ENCODE results near the gene DNAJC28.

Gene DNAJC28

GRCh38 chr21:33491373-33492102, at the start of gene DNAJC28:
TSS of gene DNAJC28 (minus strand) at chr21:33491716. CDS start at chr21:33489393, 2,323 bp downstream.
- H3K27ac ChIP-seq (ENCODE audit: low read depth, low read length): peak within 1 kb of the TSS; percentile 72
- no peaks in the 10 kb centered on the region for H3K4me1 ChIP-seq (ENCODE audit: control insufficient read depth, insufficient read depth, low read length)
- peak within 1 kb of the TSS; percentile 93 for H3K4me3 ChIP-seq (ENCODE audit: low read length)
- no peaks in the 10 kb centered on the region for H3K27me3 ChIP-seq (ENCODE audit: control insufficient read depth, insufficient read depth, low read length)
- H3K9ac ChIP-seq (ENCODE audit: low read length): peak within 1 kb of the TSS; percentile 69
- H3K36me3 ChIP-seq (ENCODE audit: control insufficient read depth, insufficient read depth, low read length): no peaks in the 10 kb centered on the region

DNA sequence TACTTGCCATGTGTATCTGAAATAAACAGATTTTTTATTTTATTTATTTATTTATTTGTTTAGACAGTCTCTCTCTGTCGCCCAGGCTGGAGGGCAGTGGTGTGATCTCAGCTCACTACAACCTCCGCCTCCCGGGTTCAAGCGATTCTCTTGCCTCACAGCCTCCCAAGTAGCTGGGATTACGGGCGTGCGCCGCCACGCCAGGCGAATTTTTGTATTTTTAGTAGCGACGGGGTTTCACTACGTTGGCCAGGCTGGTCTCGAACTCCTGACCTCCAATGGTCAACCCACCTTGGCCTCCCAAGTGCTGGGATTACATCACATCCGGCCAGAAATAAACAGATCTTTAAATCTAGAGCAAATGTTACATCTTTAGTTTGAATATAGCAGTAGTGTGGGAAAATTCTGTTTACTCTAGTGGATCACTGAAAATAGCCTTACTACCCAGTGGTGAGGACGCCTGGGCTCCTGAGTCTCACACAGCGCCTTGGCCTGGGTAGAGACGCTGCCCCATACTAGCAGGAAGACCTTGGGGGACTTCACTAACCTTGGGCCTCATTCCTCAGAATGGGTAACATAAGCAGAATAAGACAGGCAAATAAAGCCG, 49.7 kb upstream of the DNAJC28 start:
- Histone ChIP-seq H3K36me3 (ENCODE audit: control insufficient read depth, insufficient read depth, low read length) (peaks cover 12% of the 10 kb centered on the region), H3K9ac (ENCODE audit: low read length) (peak overlapping the region; percentile 39), H3K4me1 (ENCODE audit: control insufficient read depth, insufficient read depth, low read length) (peaks cover 10% of the 10 kb centered on the region), H3K27ac (ENCODE audit: low read depth, low read length) (peak overlapping the region; percentile 98), H3K27me3 (ENCODE audit: control insufficient read depth, insufficient read depth, low read length) (no peaks in the 10 kb centered on the region), H3K4me3 (ENCODE audit: low read length) (peak overlapping the region; percentile 79)

DNA sequence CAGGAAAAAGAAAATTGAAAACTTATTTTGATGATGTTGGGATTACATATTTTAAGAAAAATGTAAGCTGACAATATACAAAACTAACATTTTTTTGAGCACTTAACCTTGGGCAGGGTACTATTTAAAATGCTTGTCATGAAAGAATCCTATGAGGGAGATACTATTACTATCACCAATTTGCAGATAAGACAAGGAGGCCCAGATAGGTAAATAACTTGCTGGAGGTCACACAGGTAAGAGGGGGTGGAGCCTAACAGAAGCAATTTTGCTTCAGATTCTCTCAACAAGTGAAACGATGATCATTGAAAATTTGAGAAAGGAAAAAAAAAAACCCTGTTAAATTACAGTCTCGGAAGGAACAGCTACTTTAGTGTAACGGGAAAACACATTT, 49.2 kb upstream of the DNAJC28 start:
- H3K9ac ChIP-seq (ENCODE audit: low read length): no peak overlapping the region
- H3K36me3 ChIP-seq (ENCODE audit: control insufficient read depth, insufficient read depth, low read length): peaks cover 12% of the 10 kb centered on the region
- no peak overlapping the region for H3K27ac ChIP-seq (ENCODE audit: low read depth, low read length)
- H3K4me1 ChIP-seq (ENCODE audit: control insufficient read depth, insufficient read depth, low read length): peaks cover 10% of the 10 kb centered on the region
- H3K27me3 ChIP-seq (ENCODE audit: control insufficient read depth, insufficient read depth, low read length): no peaks in the 10 kb centered on the region
- no peak overlapping the region for H3K4me3 ChIP-seq (ENCODE audit: low read length)

DNA sequence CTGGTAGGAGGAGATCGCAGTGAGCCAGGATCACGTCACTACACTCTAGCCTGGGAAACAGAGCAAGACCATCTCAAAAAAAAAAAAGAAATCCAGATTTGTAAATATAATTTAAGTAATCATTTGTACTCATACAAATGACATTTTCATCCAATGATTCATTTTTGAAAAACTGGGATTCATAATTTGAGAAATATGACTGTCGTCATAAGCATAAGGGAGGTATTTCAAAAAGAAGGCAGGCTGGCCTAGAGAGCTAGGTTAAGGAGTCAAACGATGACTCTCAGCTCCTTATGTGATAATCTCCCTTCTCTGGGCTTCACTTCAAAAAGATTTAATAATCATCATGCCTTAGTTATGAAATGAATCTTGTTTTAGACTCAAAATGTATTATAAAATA, 48.1 kb upstream of the DNAJC28 start:
- peaks cover 6% of the 10 kb centered on the region for H3K4me1 ChIP-seq (ENCODE audit: control insufficient read depth, insufficient read depth, low read length)
- no peak overlapping the region for H3K27ac ChIP-seq (ENCODE audit: low read depth, low read length)
- H3K27me3 ChIP-seq (ENCODE audit: control insufficient read depth, insufficient read depth, low read length): no peaks in the 10 kb centered on the region
- H3K9ac ChIP-seq (ENCODE audit: low read length): no peak overlapping the region
- peaks cover 12% of the 10 kb centered on the region for H3K36me3 ChIP-seq (ENCODE audit: control insufficient read depth, insufficient read depth, low read length)
- H3K4me3 ChIP-seq (ENCODE audit: low read length): no peak overlapping the region

- H3K9ac ChIP-seq (ENCODE audit: low read length): no peak overlapping the region
- H3K4me1 ChIP-seq (ENCODE audit: control insufficient read depth, insufficient read depth, low read length): peaks cover 3% of the 10 kb centered on the region
- no peak overlapping the region for H3K4me3 ChIP-seq (ENCODE audit: low read length)
- no peak overlapping the region for H3K27ac ChIP-seq (ENCODE audit: low read depth, low read length)
- H3K27me3 ChIP-seq (ENCODE audit: control insufficient read depth, insufficient read depth, low read length): no peaks in the 10 kb centered on the region
- H3K36me3 ChIP-seq (ENCODE audit: control insufficient read depth, insufficient read depth, low read length): peaks cover 20% of the 10 kb centered on the region
Observed at GRCh38 chr21:33537212-33537611, 45.7 kb upstream of the DNAJC28 start.

DNA sequence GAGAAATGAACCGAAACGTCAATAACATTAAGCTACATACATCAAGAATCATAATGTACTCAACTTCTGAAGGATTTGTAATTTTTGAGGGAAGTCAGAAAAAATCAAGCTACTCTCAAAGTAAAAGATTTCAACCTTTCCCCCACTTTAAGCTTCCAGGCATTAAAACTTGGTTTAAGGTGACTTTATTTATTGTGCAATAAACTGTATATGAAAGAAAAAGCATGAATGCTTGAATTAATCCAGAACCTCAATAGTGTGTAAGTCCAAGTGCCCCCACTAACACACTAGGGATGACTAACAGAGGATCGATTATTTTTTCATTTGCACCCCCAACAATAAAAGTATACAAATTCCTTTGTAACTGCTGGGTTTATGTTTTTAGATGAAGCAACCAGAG, 39.5 kb upstream of the DNAJC28 start:
- no peak overlapping the region for H3K9ac ChIP-seq (ENCODE audit: low read length)
- H3K27me3 ChIP-seq (ENCODE audit: control insufficient read depth, insufficient read depth, low read length): no peaks in the 10 kb centered on the region
- H3K36me3 ChIP-seq (ENCODE audit: control insufficient read depth, insufficient read depth, low read length): peaks cover 18% of the 10 kb centered on the region
- no peak overlapping the region for H3K27ac ChIP-seq (ENCODE audit: low read depth, low read length)
- H3K4me3 ChIP-seq (ENCODE audit: low read length): no peak overlapping the region
- no peaks in the 10 kb centered on the region for H3K4me1 ChIP-seq (ENCODE audit: control insufficient read depth, insufficient read depth, low read length)

DNA sequence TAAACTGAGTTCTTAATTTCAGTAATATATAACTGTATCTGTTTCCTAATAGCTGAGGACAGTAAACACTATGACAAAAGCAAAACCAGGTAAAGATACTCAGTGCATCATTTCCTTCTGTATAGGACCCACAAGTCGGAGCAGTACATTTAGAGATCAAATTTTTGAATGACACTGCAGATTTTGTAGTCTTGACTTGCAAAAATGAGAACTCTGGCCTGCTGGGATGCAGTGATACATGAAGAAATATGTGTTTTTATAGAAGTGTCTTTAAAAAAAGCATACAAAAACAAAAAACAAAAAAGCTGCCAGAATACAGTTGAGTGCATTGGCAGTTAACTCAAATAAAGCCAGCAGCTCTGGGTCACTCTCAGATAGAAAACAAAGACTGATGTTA, 31.4 kb upstream of the DNAJC28 start:
- H3K9ac ChIP-seq (ENCODE audit: low read length): no peak overlapping the region
- peaks cover 16% of the 10 kb centered on the region for H3K36me3 ChIP-seq (ENCODE audit: control insufficient read depth, insufficient read depth, low read length)
- H3K27me3 ChIP-seq (ENCODE audit: control insufficient read depth, insufficient read depth, low read length): no peaks in the 10 kb centered on the region
- H3K27ac ChIP-seq (ENCODE audit: low read depth, low read length): no peak overlapping the region
- H3K4me3 ChIP-seq (ENCODE audit: low read length): no peak overlapping the region
- H3K4me1 ChIP-seq (ENCODE audit: control insufficient read depth, insufficient read depth, low read length): no peaks in the 10 kb centered on the region

DNA sequence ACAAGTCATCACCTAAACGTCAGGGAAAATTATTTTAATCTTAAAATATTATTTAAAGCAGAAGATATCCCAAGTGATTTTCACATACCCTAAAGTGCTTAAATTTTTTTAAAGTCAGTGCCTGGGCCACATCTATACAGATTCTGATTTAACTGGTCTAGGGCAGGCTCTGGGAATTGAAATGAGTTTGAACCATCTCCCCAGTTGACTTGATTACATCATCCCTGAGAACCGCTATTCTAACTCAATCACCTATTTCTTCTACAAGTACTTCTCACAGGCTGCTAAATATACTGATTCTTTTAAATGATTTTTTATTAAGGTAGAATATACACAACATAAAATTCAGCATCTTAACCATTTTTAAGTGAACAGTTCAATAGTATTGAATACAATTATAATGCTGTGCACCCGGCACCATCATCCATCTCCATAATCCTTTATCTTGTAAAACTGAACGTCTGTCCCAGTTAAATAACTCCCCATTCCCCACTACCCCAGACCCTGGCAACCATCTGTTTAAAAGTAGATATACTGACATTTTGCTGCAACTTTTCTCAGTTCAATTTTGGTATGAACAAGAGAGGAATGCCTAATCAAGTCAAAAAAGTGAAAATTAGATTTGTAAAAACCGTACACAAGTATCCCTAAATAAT, 30.9 kb upstream of the DNAJC28 start:
- Histone ChIP-seq H3K36me3 (ENCODE audit: control insufficient read depth, insufficient read depth, low read length) (peaks cover 15% of the 10 kb centered on the region), H3K4me1 (ENCODE audit: control insufficient read depth, insufficient read depth, low read length) (no peaks in the 10 kb centered on the region), H3K27me3 (ENCODE audit: control insufficient read depth, insufficient read depth, low read length) (no peaks in the 10 kb centered on the region), H3K27ac (ENCODE audit: low read depth, low read length) (no peak overlapping the region), H3K9ac (ENCODE audit: low read length) (no peak overlapping the region), H3K4me3 (ENCODE audit: low read length) (no peak overlapping the region)

DNA sequence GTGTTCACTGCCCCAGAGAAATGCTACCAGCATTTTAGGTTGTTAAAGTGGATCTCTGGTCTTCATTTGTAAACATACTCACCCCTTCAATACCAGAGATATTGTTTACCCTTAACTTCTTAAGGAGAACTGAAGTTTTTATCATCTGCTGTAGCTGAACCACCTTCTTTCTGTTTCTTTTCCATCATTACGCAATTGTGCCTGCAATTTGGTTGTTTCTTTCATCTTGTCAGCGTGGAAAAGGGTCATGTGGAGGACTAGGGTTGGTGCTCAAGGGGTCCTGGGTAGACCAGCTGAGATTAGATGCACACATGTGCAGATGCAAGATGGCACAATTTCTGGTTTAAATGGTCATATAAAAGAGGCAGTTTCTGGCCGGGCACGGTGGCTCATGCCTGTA, 27.4 kb upstream of the DNAJC28 start:
- Histone ChIP-seq H3K4me1 (ENCODE audit: control insufficient read depth, insufficient read depth, low read length) (no peaks in the 10 kb centered on the region), H3K9ac (ENCODE audit: low read length) (no peak overlapping the region), H3K36me3 (ENCODE audit: control insufficient read depth, insufficient read depth, low read length) (peaks cover 12% of the 10 kb centered on the region), H3K4me3 (ENCODE audit: low read length) (no peak overlapping the region), H3K27me3 (ENCODE audit: control insufficient read depth, insufficient read depth, low read length) (no peaks in the 10 kb centered on the region), H3K27ac (ENCODE audit: low read depth, low read length) (no peak overlapping the region)

DNA sequence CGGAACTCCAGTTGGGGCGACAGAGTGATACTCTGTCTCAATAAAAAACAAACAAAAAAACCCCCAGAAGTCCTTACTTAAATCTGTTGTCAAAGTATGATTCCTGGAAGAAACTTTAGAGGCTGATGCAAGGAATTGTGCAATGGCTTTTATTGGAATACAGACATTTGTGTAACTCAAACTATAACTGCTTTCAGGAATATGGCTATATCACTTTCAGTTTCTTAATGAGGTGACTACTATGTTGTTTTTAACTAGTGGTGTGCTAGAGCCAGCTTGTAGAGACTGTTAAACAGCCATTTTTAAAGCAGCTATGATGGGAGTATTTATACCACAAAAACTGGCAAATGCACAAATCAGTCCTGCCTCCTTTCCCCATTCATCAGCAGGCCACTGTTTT, 22.7 kb upstream of the DNAJC28 start:
- H3K27me3 ChIP-seq (ENCODE audit: control insufficient read depth, insufficient read depth, low read length): no peaks in the 10 kb centered on the region
- no peak overlapping the region for H3K9ac ChIP-seq (ENCODE audit: low read length)
- no peaks in the 10 kb centered on the region for H3K4me1 ChIP-seq (ENCODE audit: control insufficient read depth, insufficient read depth, low read length)
- H3K36me3 ChIP-seq (ENCODE audit: control insufficient read depth, insufficient read depth, low read length): peaks cover 20% of the 10 kb centered on the region
- no peak overlapping the region for H3K4me3 ChIP-seq (ENCODE audit: low read length)
- no peak overlapping the region for H3K27ac ChIP-seq (ENCODE audit: low read depth, low read length)

DNA sequence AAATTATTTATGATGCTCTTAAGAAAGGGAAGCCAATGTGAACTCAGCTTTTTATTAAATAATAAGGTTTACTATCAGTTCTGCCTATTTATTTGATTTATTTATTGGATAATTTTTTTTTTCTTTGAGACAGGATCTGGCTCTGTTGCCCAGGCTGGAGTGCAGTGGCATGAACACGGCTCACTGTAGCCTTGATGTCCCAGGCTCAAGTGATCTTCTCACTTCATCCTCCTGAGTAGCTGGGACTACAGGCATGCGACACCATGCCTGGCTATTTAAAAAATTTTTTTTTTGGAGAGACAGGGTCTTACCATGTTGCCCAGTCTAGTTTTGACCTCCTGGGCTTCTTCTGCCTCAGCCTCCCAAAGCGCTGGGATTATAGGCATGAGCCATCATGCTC, 21.0 kb upstream of the DNAJC28 start:
- Histone ChIP-seq H3K36me3 (ENCODE audit: control insufficient read depth, insufficient read depth, low read length) (peaks cover 12% of the 10 kb centered on the region), H3K27me3 (ENCODE audit: control insufficient read depth, insufficient read depth, low read length) (no peaks in the 10 kb centered on the region), H3K9ac (ENCODE audit: low read length) (no peak overlapping the region), H3K4me3 (ENCODE audit: low read length) (no peak overlapping the region), H3K4me1 (ENCODE audit: control insufficient read depth, insufficient read depth, low read length) (no peaks in the 10 kb centered on the region), H3K27ac (ENCODE audit: low read depth, low read length) (no peak overlapping the region)

GRCh38 chr21:33511639-33512038, 20.1 kb upstream of the DNAJC28 start:
- Histone ChIP-seq H3K9ac (ENCODE audit: low read length) (no peak overlapping the region), H3K4me1 (ENCODE audit: control insufficient read depth, insufficient read depth, low read length) (no peaks in the 10 kb centered on the region), H3K36me3 (ENCODE audit: control insufficient read depth, insufficient read depth, low read length) (peaks cover 8% of the 10 kb centered on the region), H3K4me3 (ENCODE audit: low read length) (no peak overlapping the region), H3K27ac (ENCODE audit: low read depth, low read length) (no peak overlapping the region), H3K27me3 (ENCODE audit: control insufficient read depth, insufficient read depth, low read length) (no peaks in the 10 kb centered on the region)
